Measurements from ENCODE around the gene GAB1. TPM values are rescaled to one million over a fixed set of nuclear protein-coding genes. Genes with fewer than 3 reads are reported as not detected.

The GAB1 gene
- total and polyA plus RNA-seq, 2 of the 8 experiments (the other 6 are each of a cell fraction or from before 2014, with no cell fraction given): 6.8 to 21.3 TPM

DNA sequence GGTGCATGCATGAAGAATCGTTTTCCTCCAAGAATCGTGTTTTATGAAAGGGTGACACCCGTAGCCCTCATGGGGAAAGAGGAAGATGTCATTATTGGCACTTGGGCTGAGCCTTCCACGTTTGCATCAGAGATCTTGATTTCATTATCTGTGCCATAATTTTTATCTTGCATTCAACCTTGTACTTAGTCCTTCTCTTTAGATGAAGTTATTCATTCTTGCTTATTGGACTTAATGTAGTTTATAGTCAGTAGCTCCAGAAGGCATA, 66.8 kb downstream of the GAB1 start (continued):
- TF ChIP-seq, protein P1, sequence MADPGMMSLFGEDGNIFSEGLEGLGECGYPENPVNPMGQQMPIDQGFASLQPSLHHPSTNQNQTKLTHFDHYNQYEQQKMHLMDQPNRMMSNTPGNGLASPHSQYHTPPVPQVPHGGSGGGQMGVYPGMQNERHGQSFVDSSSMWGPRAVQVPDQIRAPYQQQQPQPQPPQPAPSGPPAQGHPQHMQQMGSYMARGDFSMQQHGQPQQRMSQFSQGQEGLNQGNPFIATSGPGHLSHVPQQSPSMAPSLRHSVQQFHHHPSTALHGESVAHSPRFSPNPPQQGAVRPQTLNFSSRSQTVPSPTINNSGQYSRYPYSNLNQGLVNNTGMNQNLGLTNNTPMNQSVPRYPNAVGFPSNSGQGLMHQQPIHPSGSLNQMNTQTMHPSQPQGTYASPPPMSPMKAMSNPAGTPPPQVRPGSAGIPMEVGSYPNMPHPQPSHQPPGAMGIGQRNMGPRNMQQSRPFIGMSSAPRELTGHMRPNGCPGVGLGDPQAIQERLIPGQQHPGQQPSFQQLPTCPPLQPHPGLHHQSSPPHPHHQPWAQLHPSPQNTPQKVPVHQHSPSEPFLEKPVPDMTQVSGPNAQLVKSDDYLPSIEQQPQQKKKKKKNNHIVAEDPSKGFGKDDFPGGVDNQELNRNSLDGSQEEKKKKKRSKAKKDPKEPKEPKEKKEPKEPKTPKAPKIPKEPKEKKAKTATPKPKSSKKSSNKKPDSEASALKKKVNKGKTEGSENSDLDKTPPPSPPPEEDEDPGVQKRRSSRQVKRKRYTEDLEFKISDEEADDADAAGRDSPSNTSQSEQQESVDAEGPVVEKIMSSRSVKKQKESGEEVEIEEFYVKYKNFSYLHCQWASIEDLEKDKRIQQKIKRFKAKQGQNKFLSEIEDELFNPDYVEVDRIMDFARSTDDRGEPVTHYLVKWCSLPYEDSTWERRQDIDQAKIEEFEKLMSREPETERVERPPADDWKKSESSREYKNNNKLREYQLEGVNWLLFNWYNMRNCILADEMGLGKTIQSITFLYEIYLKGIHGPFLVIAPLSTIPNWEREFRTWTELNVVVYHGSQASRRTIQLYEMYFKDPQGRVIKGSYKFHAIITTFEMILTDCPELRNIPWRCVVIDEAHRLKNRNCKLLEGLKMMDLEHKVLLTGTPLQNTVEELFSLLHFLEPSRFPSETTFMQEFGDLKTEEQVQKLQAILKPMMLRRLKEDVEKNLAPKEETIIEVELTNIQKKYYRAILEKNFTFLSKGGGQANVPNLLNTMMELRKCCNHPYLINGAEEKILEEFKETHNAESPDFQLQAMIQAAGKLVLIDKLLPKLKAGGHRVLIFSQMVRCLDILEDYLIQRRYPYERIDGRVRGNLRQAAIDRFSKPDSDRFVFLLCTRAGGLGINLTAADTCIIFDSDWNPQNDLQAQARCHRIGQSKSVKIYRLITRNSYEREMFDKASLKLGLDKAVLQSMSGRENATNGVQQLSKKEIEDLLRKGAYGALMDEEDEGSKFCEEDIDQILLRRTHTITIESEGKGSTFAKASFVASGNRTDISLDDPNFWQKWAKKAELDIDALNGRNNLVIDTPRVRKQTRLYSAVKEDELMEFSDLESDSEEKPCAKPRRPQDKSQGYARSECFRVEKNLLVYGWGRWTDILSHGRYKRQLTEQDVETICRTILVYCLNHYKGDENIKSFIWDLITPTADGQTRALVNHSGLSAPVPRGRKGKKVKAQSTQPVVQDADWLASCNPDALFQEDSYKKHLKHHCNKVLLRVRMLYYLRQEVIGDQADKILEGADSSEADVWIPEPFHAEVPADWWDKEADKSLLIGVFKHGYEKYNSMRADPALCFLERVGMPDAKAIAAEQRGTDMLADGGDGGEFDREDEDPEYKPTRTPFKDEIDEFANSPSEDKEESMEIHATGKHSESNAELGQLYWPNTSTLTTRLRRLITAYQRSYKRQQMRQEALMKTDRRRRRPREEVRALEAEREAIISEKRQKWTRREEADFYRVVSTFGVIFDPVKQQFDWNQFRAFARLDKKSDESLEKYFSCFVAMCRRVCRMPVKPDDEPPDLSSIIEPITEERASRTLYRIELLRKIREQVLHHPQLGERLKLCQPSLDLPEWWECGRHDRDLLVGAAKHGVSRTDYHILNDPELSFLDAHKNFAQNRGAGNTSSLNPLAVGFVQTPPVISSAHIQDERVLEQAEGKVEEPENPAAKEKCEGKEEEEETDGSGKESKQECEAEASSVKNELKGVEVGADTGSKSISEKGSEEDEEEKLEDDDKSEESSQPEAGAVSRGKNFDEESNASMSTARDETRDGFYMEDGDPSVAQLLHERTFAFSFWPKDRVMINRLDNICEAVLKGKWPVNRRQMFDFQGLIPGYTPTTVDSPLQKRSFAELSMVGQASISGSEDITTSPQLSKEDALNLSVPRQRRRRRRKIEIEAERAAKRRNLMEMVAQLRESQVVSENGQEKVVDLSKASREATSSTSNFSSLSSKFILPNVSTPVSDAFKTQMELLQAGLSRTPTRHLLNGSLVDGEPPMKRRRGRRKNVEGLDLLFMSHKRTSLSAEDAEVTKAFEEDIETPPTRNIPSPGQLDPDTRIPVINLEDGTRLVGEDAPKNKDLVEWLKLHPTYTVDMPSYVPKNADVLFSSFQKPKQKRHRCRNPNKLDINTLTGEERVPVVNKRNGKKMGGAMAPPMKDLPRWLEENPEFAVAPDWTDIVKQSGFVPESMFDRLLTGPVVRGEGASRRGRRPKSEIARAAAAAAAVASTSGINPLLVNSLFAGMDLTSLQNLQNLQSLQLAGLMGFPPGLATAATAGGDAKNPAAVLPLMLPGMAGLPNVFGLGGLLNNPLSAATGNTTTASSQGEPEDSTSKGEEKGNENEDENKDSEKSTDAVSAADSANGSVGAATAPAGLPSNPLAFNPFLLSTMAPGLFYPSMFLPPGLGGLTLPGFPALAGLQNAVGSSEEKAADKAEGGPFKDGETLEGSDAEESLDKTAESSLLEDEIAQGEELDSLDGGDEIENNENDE (IDR thresholded peaks at IDR 0.05; ENCODE audit: insufficient replicate concordance, low read length): no peak
- TF ChIP-seq, protein P2, sequence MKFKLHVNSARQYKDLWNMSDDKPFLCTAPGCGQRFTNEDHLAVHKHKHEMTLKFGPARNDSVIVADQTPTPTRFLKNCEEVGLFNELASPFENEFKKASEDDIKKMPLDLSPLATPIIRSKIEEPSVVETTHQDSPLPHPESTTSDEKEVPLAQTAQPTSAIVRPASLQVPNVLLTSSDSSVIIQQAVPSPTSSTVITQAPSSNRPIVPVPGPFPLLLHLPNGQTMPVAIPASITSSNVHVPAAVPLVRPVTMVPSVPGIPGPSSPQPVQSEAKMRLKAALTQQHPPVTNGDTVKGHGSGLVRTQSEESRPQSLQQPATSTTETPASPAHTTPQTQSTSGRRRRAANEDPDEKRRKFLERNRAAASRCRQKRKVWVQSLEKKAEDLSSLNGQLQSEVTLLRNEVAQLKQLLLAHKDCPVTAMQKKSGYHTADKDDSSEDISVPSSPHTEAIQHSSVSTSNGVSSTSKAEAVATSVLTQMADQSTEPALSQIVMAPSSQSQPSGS (IDR thresholded peaks at IDR 0.05; ENCODE audit: low read length): no peak
- TF ChIP-seq MAFK (IDR thresholded peaks at IDR 0.05; ENCODE audit: low read depth, low read length): no peak
- no peak for TF ChIP-seq SP1 (IDR thresholded peaks at IDR 0.05; ENCODE audit: low read depth, low read length)
- TF ChIP-seq SIRT6 (IDR thresholded peaks at IDR 0.05; ENCODE audit: low read length): no peak
- TF ChIP-seq SP4 (IDR thresholded peaks at IDR 0.05; ENCODE audit: low read length): no peak
- no peak for TF ChIP-seq CHD2 (IDR thresholded peaks at IDR 0.05; ENCODE audit: low read length)
- TF ChIP-seq BACH1 (IDR thresholded peaks at IDR 0.05; ENCODE audit: low read length): no peak
- TF ChIP-seq BRCA1 (IDR thresholded peaks at IDR 0.05; ENCODE audit: low read depth, low read length): no peak
- TF ChIP-seq GTF2F1 (IDR thresholded peaks at IDR 0.05; ENCODE audit: borderline replicate concordance, low read depth, low read length): no peak
- TF ChIP-seq TAF1 (IDR thresholded peaks at IDR 0.05; ENCODE audit: low read depth, low read length): no peak
